ENCODE results near the gene DISP2.

DNA sequence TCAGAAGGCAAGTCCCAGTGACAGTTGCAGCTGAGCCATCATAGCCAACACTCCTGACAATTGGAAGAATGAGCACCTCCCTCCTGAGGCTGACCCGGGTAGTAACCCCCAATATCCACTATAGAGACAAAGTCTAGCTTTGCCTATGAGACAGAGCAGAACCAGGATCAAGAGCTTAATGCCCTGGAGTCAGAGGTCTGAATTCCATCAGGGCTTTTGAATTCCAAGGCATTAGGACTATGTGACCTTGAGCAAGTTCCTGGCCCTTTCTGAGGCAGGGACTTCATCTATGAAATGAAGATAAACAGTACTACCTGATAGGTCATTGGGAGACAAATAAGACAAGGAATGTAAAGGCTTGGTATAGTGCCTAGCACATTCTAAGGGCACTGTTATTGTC, 37.6 kb upstream of the DISP2 start:
- TF ChIP-seq FOXK2 (IDR thresholded peaks at IDR 0.05) = no peak
- no peak for TF ChIP-seq LEF1 (IDR thresholded peaks at IDR 0.05; ENCODE audit: borderline replicate concordance)
- TF ChIP-seq HDGF (IDR thresholded peaks at IDR 0.05; ENCODE audit: borderline replicate concordance) = no peak
- no peak for TF ChIP-seq ZNF384 (IDR thresholded peaks at IDR 0.05)
- TF ChIP-seq L3MBTL2 (conservative IDR thresholded peaks at IDR 0.05) = no peak
- TF ChIP-seq FOXM1 (IDR thresholded peaks at IDR 0.05; ENCODE audit: borderline replicate concordance) = no peak
- no peak for TF ChIP-seq CTBP1 (IDR thresholded peaks at IDR 0.05; ENCODE audit: borderline replicate concordance)
- no peak for TF ChIP-seq BHLHE40 (IDR thresholded peaks at IDR 0.05; ENCODE audit: borderline replicate concordance)
- TF ChIP-seq TARDBP (IDR thresholded peaks at IDR 0.05) = no peak
- TF ChIP-seq ELF4 (IDR thresholded peaks at IDR 0.05) = no peak
- no peak for TF ChIP-seq SP1 (IDR thresholded peaks at IDR 0.05)
- TF ChIP-seq ARNT (IDR thresholded peaks at IDR 0.05) = no peak
- no peak for TF ChIP-seq FOXA1 (IDR thresholded peaks at IDR 0.05)
